GM13976 (cell line): Measurements from ENCODE around the gene RPL7A.
"Not testable (repeated sequence)": the region's sequence is repeated elsewhere in the genome, so short reads cannot be mapped to it uniquely, and the experiment has no call there.

Experiments
- DNase-seq: peaks from one replicate; pipeline ENCODE4 v3.0.0; 2012; ENCODE audit warnings: low spot score
- in situ Hi-C: fragments of 300-500 bp; cut with MboI; formaldehyde crosslinking; loops from one replicate; pipeline ENCODE4 v1.12.0; 2022; ENCODE audit warnings: low sequenced_read_pairs, mixed read lengths, inconsistent platforms; ENCODE audit not compliant: unreplicated experiment
- TF ChIP-seq, protein P1 (sequence below): IDR thresholded peaks from 2 replicates; pipeline ENCODE4 v1.5.1; 2012; ENCODE audit warnings: borderline replicate concordance, mild to moderate bottlenecking; ENCODE audit not compliant: insufficient read depth; ENCODE audit errors: extremely low read depth, missing control alignments, control extremely low read depth

Gene RPL7A

GRCh38 chr9:133386338-133386737 lies 38.3 kb downstream of the RPL7A start:
- TF ChIP-seq, protein P1, sequence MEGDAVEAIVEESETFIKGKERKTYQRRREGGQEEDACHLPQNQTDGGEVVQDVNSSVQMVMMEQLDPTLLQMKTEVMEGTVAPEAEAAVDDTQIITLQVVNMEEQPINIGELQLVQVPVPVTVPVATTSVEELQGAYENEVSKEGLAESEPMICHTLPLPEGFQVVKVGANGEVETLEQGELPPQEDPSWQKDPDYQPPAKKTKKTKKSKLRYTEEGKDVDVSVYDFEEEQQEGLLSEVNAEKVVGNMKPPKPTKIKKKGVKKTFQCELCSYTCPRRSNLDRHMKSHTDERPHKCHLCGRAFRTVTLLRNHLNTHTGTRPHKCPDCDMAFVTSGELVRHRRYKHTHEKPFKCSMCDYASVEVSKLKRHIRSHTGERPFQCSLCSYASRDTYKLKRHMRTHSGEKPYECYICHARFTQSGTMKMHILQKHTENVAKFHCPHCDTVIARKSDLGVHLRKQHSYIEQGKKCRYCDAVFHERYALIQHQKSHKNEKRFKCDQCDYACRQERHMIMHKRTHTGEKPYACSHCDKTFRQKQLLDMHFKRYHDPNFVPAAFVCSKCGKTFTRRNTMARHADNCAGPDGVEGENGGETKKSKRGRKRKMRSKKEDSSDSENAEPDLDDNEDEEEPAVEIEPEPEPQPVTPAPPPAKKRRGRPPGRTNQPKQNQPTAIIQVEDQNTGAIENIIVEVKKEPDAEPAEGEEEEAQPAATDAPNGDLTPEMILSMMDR = no peak
- no peak for DNase-seq
- in situ Hi-C loops = no loop called here

DNA sequence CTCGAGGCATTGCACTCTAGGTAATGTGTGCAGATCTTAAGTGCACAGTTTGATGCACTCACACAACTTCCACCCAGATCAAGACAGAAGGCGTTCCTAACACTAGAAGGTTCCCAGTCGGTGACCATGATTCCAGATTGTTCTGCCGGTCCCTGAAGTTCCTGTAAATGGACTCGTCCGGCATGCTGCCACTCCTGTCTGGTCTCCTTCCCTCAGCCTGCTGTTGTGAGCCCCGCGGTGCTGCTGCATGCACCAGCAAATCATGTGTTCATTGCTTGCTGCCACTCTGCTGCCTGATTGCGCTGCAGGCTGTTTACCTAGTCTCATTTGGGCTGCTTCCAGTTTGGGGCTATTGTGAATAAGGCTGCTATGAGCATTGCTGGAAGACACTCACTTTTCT lies 39.7 kb downstream of the RPL7A start:
- TF ChIP-seq, protein P1 = no peak
- DNase-seq = no peak
- in situ Hi-C loops = no loop called here

- no peak for DNase-seq
- in situ Hi-C loops = no loop called here
- TF ChIP-seq, protein P1 = no peak
Measured at GRCh38 chr9:133389025-133389557, 41.1 kb downstream of the RPL7A start.

- TF ChIP-seq, protein P1 = no peak
- in situ Hi-C loops = no loop called here
- no peak for DNase-seq
Measured at GRCh38 chr9:133389562-133389961, 41.5 kb downstream of the RPL7A start.

GRCh38 chr9:133390713-133391112 lies 42.7 kb downstream of the RPL7A start:
- in situ Hi-C loops = no loop called here

GRCh38 chr9:133391449-133391848 lies 43.4 kb downstream of the RPL7A start:
- in situ Hi-C loops = not testable (repeated sequence)

More at GRCh38 chr9:133390713-133391112, 42.7 kb downstream of the RPL7A start:
- TF ChIP-seq, protein P1 = no peak
- DNase-seq = no peak

DNA sequence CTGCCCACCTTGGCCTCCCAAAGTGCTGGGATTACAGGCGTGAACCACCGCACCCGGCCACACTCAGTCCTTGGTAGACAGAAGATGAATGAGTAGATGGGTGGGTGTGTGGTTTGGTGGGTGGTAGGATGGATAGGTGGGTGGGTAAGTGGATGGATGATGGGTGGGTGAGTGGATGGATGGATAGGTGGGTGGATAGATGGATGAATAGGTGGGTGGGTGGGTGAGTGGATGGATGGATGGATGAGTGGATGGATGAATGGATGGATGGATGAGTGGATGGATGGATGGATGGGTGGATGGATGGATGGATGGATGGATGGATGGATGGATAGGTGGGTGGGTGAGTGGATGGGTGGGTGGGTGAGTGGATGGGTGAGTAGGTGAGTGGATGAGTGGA lies 44.3 kb downstream of the RPL7A start:
- DNase-seq, in situ Hi-C loops: not testable (repeated sequence)

More at GRCh38 chr9:133391449-133391848, 43.4 kb downstream of the RPL7A start:
- DNase-seq = not testable (repeated sequence)

- no peak for DNase-seq
- in situ Hi-C loops = no loop called here
Measured at GRCh38 chr9:133393399-133393798, 45.4 kb downstream of the RPL7A start.

More at GRCh38 chr9:133393399-133393798, 45.4 kb downstream of the RPL7A start:
- TF ChIP-seq, protein P1 = no peak
